K562 (cell line): ENCODE results near the gene PIK3CD. TPM values are rescaled to one million over a fixed set of nuclear protein-coding genes. Genes with fewer than 3 reads are reported as not detected.

ENCODE experiments used
- BRCA1 ChIP-seq, 2 experiments: fragments of 450-650 bp in 1 of 2; sonication (generic) in 1 of 2; formaldehyde crosslinking in 1 of 2; IDR thresholded peaks; 2 replicates each; pipeline versions ENCODE4 v1.5.0 to v1.6.1; 2017 to 2020; ENCODE audit warnings: mild to moderate bottlenecking in 1 of 2, missing genetic modification reagents in 1 of 2
- CBX1 ChIP-seq: sonication (generic); IDR thresholded peaks from 2 replicates; pipeline ENCODE4 v1.6.1; 2016; ENCODE audit warnings: antibody characterized with exemption, low read depth, mild to moderate bottlenecking
- CXXC5 ChIP-seq: fragments of 250-450 bp; sonication (Bioruptor Pico); IDR thresholded peaks from 2 replicates; pipeline ENCODE4 v1.8.0; 2022; ENCODE audit warnings: inconsistent platforms, mild to moderate bottlenecking, moderate library complexity
- FOXK1 ChIP-seq: sonication (generic); formaldehyde crosslinking; IDR thresholded peaks from 2 replicates; pipeline ENCODE4 v1.8.0; 2022; ENCODE audit warnings: missing genetic modification reagents, mild to moderate bottlenecking, borderline replicate concordance
- HDGF ChIP-seq: fragments of 450-650 bp; IDR thresholded peaks from 2 replicates; pipeline ENCODE4 v1.6.1; 2016
- NR2C1 ChIP-seq, 2 experiments: fragments of 450-650 bp; IDR thresholded peaks; 2 replicates each; pipeline ENCODE4 v1.6.1; 2017; ENCODE audit warnings: mild to moderate bottlenecking in 2 of 2, antibody characterized with exemption in 1 of 2, inconsistent platforms in 1 of 2, missing compliant biosample characterization in 1 of 2, missing genetic modification characterization in 1 of 2
- RBM22 ChIP-seq: fragments of 200-400 bp; formaldehyde crosslinking; IDR thresholded peaks from 2 replicates; pipeline ENCODE4 v1.6.1; 2018; ENCODE audit warnings: low read length, low read depth; ENCODE audit not compliant: poor library complexity, severe bottlenecking
- RNF2 ChIP-seq: sonication (generic); IDR thresholded peaks from 2 replicates; pipeline ENCODE4 v1.6.1; 2016
- SMARCE1 ChIP-seq: fragments of 450-650 bp; IDR thresholded peaks from 2 replicates; pipeline ENCODE4 v1.7.1; 2016; ENCODE audit warnings: mild to moderate bottlenecking
- SP2 ChIP-seq: IDR thresholded peaks from 2 replicates; pipeline ENCODE4 v1.6.1; 2011; ENCODE audit warnings: mild to moderate bottlenecking, low read depth, low read length, moderate library complexity; ENCODE audit not compliant: poor library complexity, severe bottlenecking; ENCODE audit errors: extremely low read depth
- SRF ChIP-seq, 2 experiments: fragments of 250-450, 450-650 bp in 1 of 2; sonication (Bioruptor Pico) in 1 of 2; sonication (generic) in 1 of 2; formaldehyde crosslinking; IDR thresholded peaks; 2 replicates each; pipeline versions ENCODE4 v1.5.0 to v1.5.1; 2020 to 2022; ENCODE audit warnings: mild to moderate bottlenecking in 1 of 2, missing genetic modification reagents in 1 of 2
- ZNF140 ChIP-seq: fragments of 250-450 bp; sonication (Bioruptor Pico); IDR thresholded peaks from 2 replicates; pipeline ENCODE4 v1.8.0; 2021; ENCODE audit warnings: moderate library complexity, mild to moderate bottlenecking, inconsistent platforms
- polyA plus RNA-seq, 8 experiments: library from polyadenylated mRNA; depleted of rRNA in 4 of 8; stranded (reverse) in 5 of 8; unstranded in 3 of 8; fragments of >200 nt; fragmentation: Nextera tagmentation in 2 of 8; fragmentation: Illumina TruSeq in 1 of 8; extraction: Ambion mirVana in 2 of 8; extraction: Trizol in 1 of 8; gene quantifications; 2 replicates each; pipeline versions ENCODE4 v1.2.1 to v1.2.3, GENCODE V29; 2011 to 2014; ENCODE audit warnings: inconsistent platforms in 1 of 8, missing spikeins in 1 of 8
- total RNA-seq, 7 experiments: library from RNA; depleted of rRNA in 6 of 7; stranded (reverse); fragments of >200 nt in 6 of 7; fragmentation: Illumina TruSeq in 2 of 7; extraction: Trizol in 2 of 7; gene quantifications; 2 replicates each; pipeline versions ENCODE4 v1.2.1 to v1.2.3, GENCODE V29; 2011 to 2021; ENCODE audit warnings: low replicate concordance in 1 of 7
- TF ChIP-seq, protein P1 (sequence below), 2 experiments: fragments of 250-450 bp in 1 of 2; fragments of 450-650 bp in 1 of 2; sonication (Bioruptor Pico) in 1 of 2; IDR thresholded peaks; 2 replicates each; pipeline versions ENCODE4 v1.6.1 to v1.8.0; 2016 to 2021; ENCODE audit warnings: mild to moderate bottlenecking in 2 of 2, moderate library complexity in 2 of 2, missing compliant biosample characterization in 1 of 2, missing genetic modification characterization in 1 of 2
- TF ChIP-seq, protein P2 (sequence below): sonication (generic); formaldehyde crosslinking; IDR thresholded peaks from 2 replicates; pipeline ENCODE4 v1.8.1; 2023; ENCODE audit warnings: mild to moderate bottlenecking, missing genetic modification reagents

The PIK3CD gene
- total and polyA plus RNA-seq, 9 of the 15 experiments (the other 6 are each of a cell fraction or from before 2014, with no cell fraction given): 1.8 to 20.8 (median 7.2) TPM

DNA sequence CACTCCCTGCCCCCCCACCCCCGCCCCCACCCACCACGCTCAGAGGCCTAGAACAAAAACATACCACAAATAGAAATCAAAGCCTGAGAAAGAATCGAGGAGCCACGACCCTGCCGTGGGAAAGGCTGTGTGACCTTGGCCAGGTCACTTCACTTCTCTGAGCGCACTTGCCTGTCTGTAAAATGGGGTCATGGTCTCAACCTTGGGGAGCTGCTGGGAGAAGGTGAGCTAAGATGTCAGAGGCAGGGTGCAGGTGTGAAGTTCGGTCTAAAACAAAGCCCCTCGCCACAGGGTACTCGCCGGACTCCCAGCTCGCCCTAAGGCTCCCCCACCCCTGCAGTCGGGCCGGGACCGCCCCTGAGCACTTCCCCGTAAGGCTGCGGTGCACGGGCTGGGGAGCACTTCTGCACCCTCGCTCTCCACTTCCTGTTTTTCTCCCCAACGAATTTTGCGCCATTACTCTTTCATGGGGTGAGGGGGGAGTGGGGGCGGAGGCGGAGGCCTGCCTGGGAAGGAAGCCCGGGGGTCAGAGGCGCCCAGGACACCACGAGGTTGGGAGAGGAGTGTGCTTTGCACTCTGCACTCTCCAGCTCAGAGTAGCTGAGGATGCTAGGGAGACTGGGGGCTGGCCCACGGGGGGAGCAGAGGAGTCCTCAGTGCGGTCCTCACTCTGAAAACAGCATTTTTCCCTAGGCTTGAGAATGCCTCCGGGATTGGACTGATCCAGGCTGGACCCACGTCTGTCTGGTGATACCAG is 21.9 kb upstream of the PIK3CD start (continued):
- TF ChIP-seq, protein P1, sequence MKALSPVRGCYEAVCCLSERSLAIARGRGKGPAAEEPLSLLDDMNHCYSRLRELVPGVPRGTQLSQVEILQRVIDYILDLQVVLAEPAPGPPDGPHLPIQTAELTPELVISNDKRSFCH (CRISPR knock-in tag; IDR thresholded peaks at IDR 0.05): no peak
- TF ChIP-seq, protein P1 (tag; IDR thresholded peaks at IDR 0.05): peak; percentile 38; the same call in 1 of the 2 replicates
- peak; percentile 32; the same call in 1 of the 2 replicates for TF ChIP-seq CXXC5
- no peak for TF ChIP-seq FOXK1 (CRISPR knock-in tag)
- no peak for TF ChIP-seq SRF (CRISPR knock-in tag; IDR thresholded peaks at IDR 0.05)
- no peak for TF ChIP-seq SP2
- no peak for TF ChIP-seq ZNF140 (CRISPR knock-in tag)
- peak; percentile 46; the same call in 1 of the 2 replicates for TF ChIP-seq SMARCE1
- TF ChIP-seq HDGF: peak; percentile 90; the same call in 1 of the 2 replicates
- TF ChIP-seq RBM22: no peak
- TF ChIP-seq, protein P2, sequence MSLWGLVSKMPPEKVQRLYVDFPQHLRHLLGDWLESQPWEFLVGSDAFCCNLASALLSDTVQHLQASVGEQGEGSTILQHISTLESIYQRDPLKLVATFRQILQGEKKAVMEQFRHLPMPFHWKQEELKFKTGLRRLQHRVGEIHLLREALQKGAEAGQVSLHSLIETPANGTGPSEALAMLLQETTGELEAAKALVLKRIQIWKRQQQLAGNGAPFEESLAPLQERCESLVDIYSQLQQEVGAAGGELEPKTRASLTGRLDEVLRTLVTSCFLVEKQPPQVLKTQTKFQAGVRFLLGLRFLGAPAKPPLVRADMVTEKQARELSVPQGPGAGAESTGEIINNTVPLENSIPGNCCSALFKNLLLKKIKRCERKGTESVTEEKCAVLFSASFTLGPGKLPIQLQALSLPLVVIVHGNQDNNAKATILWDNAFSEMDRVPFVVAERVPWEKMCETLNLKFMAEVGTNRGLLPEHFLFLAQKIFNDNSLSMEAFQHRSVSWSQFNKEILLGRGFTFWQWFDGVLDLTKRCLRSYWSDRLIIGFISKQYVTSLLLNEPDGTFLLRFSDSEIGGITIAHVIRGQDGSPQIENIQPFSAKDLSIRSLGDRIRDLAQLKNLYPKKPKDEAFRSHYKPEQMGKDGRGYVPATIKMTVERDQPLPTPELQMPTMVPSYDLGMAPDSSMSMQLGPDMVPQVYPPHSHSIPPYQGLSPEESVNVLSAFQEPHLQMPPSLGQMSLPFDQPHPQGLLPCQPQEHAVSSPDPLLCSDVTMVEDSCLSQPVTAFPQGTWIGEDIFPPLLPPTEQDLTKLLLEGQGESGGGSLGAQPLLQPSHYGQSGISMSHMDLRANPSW: no peak
- no peak for TF ChIP-seq NR2C1 (IDR thresholded peaks at IDR 0.05)
- TF ChIP-seq NR2C1 (tag; IDR thresholded peaks at IDR 0.05): 0 out of 2 replicates have a peak, but pooled peaks have one; percentile 9
- TF ChIP-seq CBX1: peak; percentile 99
- peak; percentile 61; the same call in 1 of the 2 replicates for TF ChIP-seq RNF2
- TF ChIP-seq BRCA1 (IDR thresholded peaks at IDR 0.05): no peak
- 0 out of 2 replicates have a peak, but pooled peaks have one; percentile 22 for TF ChIP-seq BRCA1 (CRISPR knock-in tag; IDR thresholded peaks at IDR 0.05)
